HG02870 (cell line): Measurements from ENCODE around the gene ATOX1.
A peak's percentile ranks its signal among the peaks of the same experiment; 100 is the strongest.
"Not testable (repeated sequence)": the region's sequence is repeated elsewhere in the genome, so short reads cannot be mapped to it uniquely, and the experiment has no call there.

Experiments used
- ATAC-seq: cut with Tn5 transposase; IDR thresholded peaks from one replicate; pipeline ENCODE4 v1.9.1; 2021; ENCODE audit warnings: mild to moderate bottlenecking, moderate library complexity; ENCODE audit not compliant: unreplicated experiment

ATOX1 gene

GRCh38 chr5:151734064-151734408 lies 24.4 kb downstream of the ATOX1 start:
- no peak for ATAC-seq

GRCh38 chr5:151733358-151734063 lies 24.9 kb downstream of the ATOX1 start:
- ATAC-seq, result no peak

GRCh38 chr5:151730381-151730780 lies 28.1 kb downstream of the ATOX1 start:
- no peak for ATAC-seq

GRCh38 chr5:151729597-151729996 lies 28.8 kb downstream of the ATOX1 start:
- ATAC-seq, result not testable (repeated sequence)

- no peak for ATAC-seq
Measured at GRCh38 chr5:151724360-151724759, 34.1 kb downstream of the ATOX1 start.

GRCh38 chr5:151722546-151722945 lies 35.9 kb downstream of the ATOX1 start:
- ATAC-seq, result no peak

GRCh38 chr5:151721812-151722391 lies 36.5 kb downstream of the ATOX1 start:
- ATAC-seq, result no peak

- ATAC-seq, result peak; percentile 80
Measured at GRCh38 chr5:151721087-151721646, 37.3 kb downstream of the ATOX1 start.

- no peak for ATAC-seq
Measured at GRCh38 chr5:151720215-151720614, 38.2 kb downstream of the ATOX1 start.

GRCh38 chr5:151719228-151720000 lies 39.0 kb downstream of the ATOX1 start:
- ATAC-seq, result no peak

- no peak for ATAC-seq
Measured at GRCh38 chr5:151718646-151719045, 39.8 kb downstream of the ATOX1 start.

- ATAC-seq, result no peak
Measured at GRCh38 chr5:151718153-151718552, 40.3 kb downstream of the ATOX1 start.

- no peak for ATAC-seq
Measured at GRCh38 chr5:151717416-151717815, 41.0 kb downstream of the ATOX1 start.

GRCh38 chr5:151709109-151709735 lies 49.2 kb downstream of the ATOX1 start:
- no peak for ATAC-seq

- no peak for ATAC-seq
Measured at GRCh38 chr5:151708126-151708525, 50.3 kb downstream of the ATOX1 start.

GRCh38 chr5:151707567-151707966 lies 50.9 kb downstream of the ATOX1 start:
- no peak for ATAC-seq

- no peak for ATAC-seq
Measured at GRCh38 chr5:151706906-151707305, 51.5 kb downstream of the ATOX1 start.

- ATAC-seq, result no peak
Measured at GRCh38 chr5:151703780-151704179, 54.7 kb downstream of the ATOX1 start.

- peak; percentile 81 for ATAC-seq
Measured at GRCh38 chr5:151703227-151703626, 55.2 kb downstream of the ATOX1 start.

GRCh38 chr5:151700820-151701219 lies 57.6 kb downstream of the ATOX1 start:
- ATAC-seq, result peak; percentile 49

GRCh38 chr5:151700296-151700695 lies 58.1 kb downstream of the ATOX1 start:
- ATAC-seq, result no peak
